ENCODE data around the gene PADI4. TPM values are rescaled to one million over a fixed set of nuclear protein-coding genes. Genes with fewer than 3 reads are reported as not detected.

Gene PADI4
- total and polyA plus RNA-seq, 2 donors (not counting 3 experiments of a cell fraction or from before 2014, with no cell fraction given), result not detected

- FAIRE-seq (no peak), DNase-seq (ENCODE audit: low read depth, low spot score) (no peak)
- ChIA-PET CTCF (no interaction called here), POLR2A (no interaction called here)
- Histone ChIP-seq H2AFZ (ENCODE audit: low read depth, low read length) (no peak overlapping the region), H3K9me1 (replicated peaks; ENCODE audit: control insufficient read depth, extremely low read depth, insufficient read depth, low read length) (no peaks in the 10 kb centered on the region), H3K27me3 (ENCODE audit: control insufficient read depth in 2 of 2, insufficient read depth in 2 of 2, low read length in 2 of 2) (no peaks in the 10 kb centered on the region), H3K9ac (replicated peaks; ENCODE audit: extremely low read depth, insufficient read depth, low read length) (no peak overlapping the region), H3K36me3 (ENCODE audit: control insufficient read depth in 2 of 2, extremely low read depth in 1 of 2, insufficient read depth in 2 of 2, low read length in 2 of 2) (no peaks in the 10 kb centered on the region), H3K9me3 (replicated peaks; ENCODE audit: control insufficient read depth, insufficient read depth, low read length) (no peaks in the 10 kb centered on the region), H3K27ac (ENCODE audit: insufficient read depth, low read depth, low read length) (no peak overlapping the region), H3K79me2 (ENCODE audit: control insufficient read depth, insufficient read depth, low read length) (no peaks in the 10 kb centered on the region), H3K4me2 (ENCODE audit: insufficient read depth, low read length) (no peak overlapping the region), H3K4me1 (ENCODE audit: control insufficient read depth, extremely low read depth, insufficient read depth, low read length) (no peaks in the 10 kb centered on the region), H4K20me1 (replicated peaks; ENCODE audit: control insufficient read depth, extremely low read depth, insufficient read depth, low read length) (no peaks in the 10 kb centered on the region), H3K4me3 (replicated peaks in 1 of 3; ENCODE audit: insufficient read depth in 1 of 3, low read depth in 1 of 3, low read length in 3 of 3) (no peak overlapping the region)
- dilution Hi-C loops (cut with MboI; ENCODE audit: extremely low pct_ligation_motif_present, low sequenced_read_pairs) (no loop called here), intact Hi-C loops (cut with micrococcal nuclease) (no loop called here)
- BruUV-seq (replicated peaks), result no TSS peak
- TF ChIP-seq FOS (IDR thresholded peaks at IDR 0.05; ENCODE audit: borderline replicate concordance, insufficient read depth, low read length) (no peak), MAX (IDR thresholded peaks at IDR 0.05; ENCODE audit: insufficient read depth, insufficient read length) (no peak)
These were observed 52.4 kb downstream of the PADI4 start for GRCh38 chr1:17360272-17360956.

DNA sequence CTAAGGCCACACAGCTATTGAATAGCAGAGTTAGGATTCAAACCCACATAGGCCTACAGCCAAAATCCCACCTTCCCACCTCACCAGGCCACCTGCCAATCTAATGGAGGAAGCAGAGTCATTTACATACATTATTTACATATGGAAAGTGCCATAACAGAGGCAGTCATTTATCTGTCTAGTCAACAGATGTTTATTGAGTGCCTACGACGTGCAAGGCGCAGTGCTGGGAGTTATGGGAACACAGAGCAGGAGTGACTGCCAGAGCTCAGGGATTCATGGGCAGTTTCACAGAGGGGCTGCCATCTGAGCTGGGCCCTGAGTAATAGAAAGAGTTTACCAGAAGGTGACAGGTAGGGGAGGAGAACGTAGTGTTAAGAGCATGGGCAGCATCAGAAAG is 53.7 kb downstream of the PADI4 start:
- TF ChIP-seq, protein P1, sequence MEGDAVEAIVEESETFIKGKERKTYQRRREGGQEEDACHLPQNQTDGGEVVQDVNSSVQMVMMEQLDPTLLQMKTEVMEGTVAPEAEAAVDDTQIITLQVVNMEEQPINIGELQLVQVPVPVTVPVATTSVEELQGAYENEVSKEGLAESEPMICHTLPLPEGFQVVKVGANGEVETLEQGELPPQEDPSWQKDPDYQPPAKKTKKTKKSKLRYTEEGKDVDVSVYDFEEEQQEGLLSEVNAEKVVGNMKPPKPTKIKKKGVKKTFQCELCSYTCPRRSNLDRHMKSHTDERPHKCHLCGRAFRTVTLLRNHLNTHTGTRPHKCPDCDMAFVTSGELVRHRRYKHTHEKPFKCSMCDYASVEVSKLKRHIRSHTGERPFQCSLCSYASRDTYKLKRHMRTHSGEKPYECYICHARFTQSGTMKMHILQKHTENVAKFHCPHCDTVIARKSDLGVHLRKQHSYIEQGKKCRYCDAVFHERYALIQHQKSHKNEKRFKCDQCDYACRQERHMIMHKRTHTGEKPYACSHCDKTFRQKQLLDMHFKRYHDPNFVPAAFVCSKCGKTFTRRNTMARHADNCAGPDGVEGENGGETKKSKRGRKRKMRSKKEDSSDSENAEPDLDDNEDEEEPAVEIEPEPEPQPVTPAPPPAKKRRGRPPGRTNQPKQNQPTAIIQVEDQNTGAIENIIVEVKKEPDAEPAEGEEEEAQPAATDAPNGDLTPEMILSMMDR (IDR thresholded peaks at IDR 0.05; ENCODE audit: extremely low read depth in 1 of 2, insufficient read depth in 1 of 2, low read depth in 1 of 2, low read length in 2 of 2), result no peak
- TF ChIP-seq JUN (IDR thresholded peaks at IDR 0.05; ENCODE audit: borderline replicate concordance, insufficient read depth, insufficient read length, low read depth) (no peak), FOS (IDR thresholded peaks at IDR 0.05; ENCODE audit: borderline replicate concordance, insufficient read depth, low read length) (no peak), POLR2A (IDR thresholded peaks at IDR 0.05; ENCODE audit: low read depth, low read length) (no peak), GATA2 (IDR thresholded peaks at IDR 0.05; ENCODE audit: insufficient read depth, insufficient read length, low read depth, low read length) (no peak), POLR2AphosphoS5 (IDR thresholded peaks at IDR 0.05; ENCODE audit: insufficient read depth, low read depth, low read length) (no peak), EZH2 (IDR thresholded peaks at IDR 0.05; ENCODE audit: borderline replicate concordance, low read depth, low read length, severe bottlenecking) (no peak), MAX (IDR thresholded peaks at IDR 0.05; ENCODE audit: insufficient read depth, insufficient read length) (no peak), MYC (IDR thresholded peaks at IDR 0.05; ENCODE audit: low read depth, low read length) (no peak)
- no peaks in the 10 kb centered on the region for H3K9me3 ChIP-seq (replicated peaks; ENCODE audit: control insufficient read depth, insufficient read depth, low read length)
- no peak overlapping the region for H3K9ac ChIP-seq (replicated peaks; ENCODE audit: extremely low read depth, insufficient read depth, low read length)
- no peak overlapping the region for H3K4me2 ChIP-seq (ENCODE audit: insufficient read depth, low read length)
- intact Hi-C loops (cut with micrococcal nuclease), result no loop called here
- ChIA-PET POLR2A (no interaction called here), CTCF (no interaction called here)
- H3K36me3 ChIP-seq (ENCODE audit: control insufficient read depth in 2 of 2, extremely low read depth in 1 of 2, insufficient read depth in 2 of 2, low read length in 2 of 2), result no peaks in the 10 kb centered on the region
- no peaks in the 10 kb centered on the region for H3K27me3 ChIP-seq (ENCODE audit: control insufficient read depth in 2 of 2, insufficient read depth in 2 of 2, low read length in 2 of 2)
- no peaks in the 10 kb centered on the region for H3K79me2 ChIP-seq (ENCODE audit: control insufficient read depth, insufficient read depth, low read length)
- dilution Hi-C loops (cut with MboI; ENCODE audit: extremely low pct_ligation_motif_present, low sequenced_read_pairs), result no loop called here
- DNase-seq (ENCODE audit: low read depth, low spot score), result no peak
- no peak overlapping the region for H2AFZ ChIP-seq (ENCODE audit: low read depth, low read length)
- H3K4me1 ChIP-seq (ENCODE audit: control insufficient read depth, extremely low read depth, insufficient read depth, low read length), result no peaks in the 10 kb centered on the region
- no peaks in the 10 kb centered on the region for H4K20me1 ChIP-seq (replicated peaks; ENCODE audit: control insufficient read depth, extremely low read depth, insufficient read depth, low read length)
- no peaks in the 10 kb centered on the region for H3K9me1 ChIP-seq (replicated peaks; ENCODE audit: control insufficient read depth, extremely low read depth, insufficient read depth, low read length)
- no peak overlapping the region for H3K27ac ChIP-seq (ENCODE audit: insufficient read depth, low read depth, low read length)
- no peak overlapping the region for H3K4me3 ChIP-seq (replicated peaks in 1 of 3; ENCODE audit: insufficient read depth in 1 of 3, low read depth in 1 of 3, low read length in 3 of 3)
- BruUV-seq (replicated peaks), result no TSS peak
- FAIRE-seq, result no peak
